ENCODE results near the gene PRR20E. TPM values are rescaled to one million over a fixed set of nuclear protein-coding genes. Genes with fewer than 3 reads are reported as not detected.
"Not testable (repeated sequence)": the region's sequence is repeated elsewhere in the genome, so short reads cannot be mapped to it uniquely, and the experiment has no call there.

Gene PRR20E
- not detected for total RNA-seq

DNA sequence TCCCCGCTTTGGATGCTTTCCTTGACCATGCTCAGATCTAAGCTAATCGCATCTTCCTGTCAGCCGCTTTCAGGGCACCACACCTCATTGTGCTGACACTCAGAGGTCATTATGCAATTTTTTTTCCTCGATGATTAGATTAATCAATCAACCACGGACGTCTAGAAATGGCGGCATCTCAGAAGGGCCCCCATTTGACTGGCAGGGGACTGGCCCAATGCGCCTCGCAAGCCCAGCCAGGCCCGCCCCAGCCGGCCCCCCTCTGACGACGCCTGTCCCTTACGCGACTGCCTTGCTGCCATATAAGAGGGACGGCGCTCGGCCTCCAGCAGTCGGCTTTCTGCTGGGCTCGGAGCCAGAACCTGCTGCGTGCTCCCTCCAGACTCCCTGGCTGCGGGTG is at the start of gene PRR20E:
PRR20E (plus strand) TSS at position 301 of the 400 bp plus-strand sequence. CDS start 387 bp downstream, outside the sequence.
- H3K27ac Mint-ChIP-seq; DNase-seq (ENCODE audit: low spot score in 2 of 2); ATAC-seq; H3K9me3 Mint-ChIP-seq; H3K36me3 Mint-ChIP-seq: not testable (repeated sequence)

DNA sequence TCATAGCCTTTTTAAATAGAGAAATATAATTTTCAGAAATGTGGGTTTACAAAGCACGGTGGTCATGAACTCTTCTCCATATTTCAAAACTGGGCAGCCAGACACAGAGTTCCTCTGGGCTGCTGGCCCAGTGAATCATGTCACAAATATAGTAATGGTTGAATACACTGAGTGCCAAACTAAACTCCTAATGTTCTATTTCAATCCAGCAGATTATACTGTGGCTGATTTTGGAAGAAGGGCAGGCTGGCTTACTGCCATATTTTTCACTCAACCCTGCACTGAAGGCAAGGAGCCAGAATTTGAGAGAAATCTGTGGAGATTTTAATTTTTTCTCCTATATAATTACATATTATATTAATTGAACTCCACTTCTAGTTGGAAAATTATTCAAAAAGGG is 43.3 kb upstream of the PRR20E start:
- peaks cover 2 to 5% of the 10 kb centered on the region in 2 donors for H3K9me3 Mint-ChIP-seq
- ATAC-seq (no peak), DNase-seq (ENCODE audit: low spot score in 2 of 2) (no peak)
- no peak overlapping the region for H3K27ac Mint-ChIP-seq
- H3K36me3 Mint-ChIP-seq, result no peaks in the 10 kb centered on the region

DNA sequence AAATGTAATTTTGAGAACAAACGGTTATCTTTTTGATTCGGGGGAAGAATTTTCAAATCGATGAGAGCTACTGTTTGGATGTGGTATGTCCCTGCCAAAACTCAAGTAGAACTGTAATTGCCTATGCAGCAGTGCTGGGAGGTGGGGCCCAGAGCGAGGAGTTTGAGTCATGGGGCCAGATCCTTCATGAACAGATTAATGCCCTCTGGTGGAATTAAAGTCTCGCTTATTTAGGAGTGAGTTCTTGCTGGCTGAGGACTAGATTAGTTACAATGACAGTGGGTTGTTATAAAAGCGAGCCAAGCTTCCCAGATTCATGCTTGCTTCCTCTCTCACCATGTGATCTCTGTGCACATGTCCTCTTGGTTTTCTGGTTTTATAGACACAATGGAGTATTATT is 38.1 kb upstream of the PRR20E start:
- no peak for ATAC-seq
- H3K36me3 Mint-ChIP-seq, result no peaks in the 10 kb centered on the region
- peaks cover 8 to 14% of the 10 kb centered on the region in 2 donors for H3K9me3 Mint-ChIP-seq
- H3K27ac Mint-ChIP-seq, result no peak overlapping the region
- DNase-seq (ENCODE audit: low spot score in 2 of 2), result no peak

DNA sequence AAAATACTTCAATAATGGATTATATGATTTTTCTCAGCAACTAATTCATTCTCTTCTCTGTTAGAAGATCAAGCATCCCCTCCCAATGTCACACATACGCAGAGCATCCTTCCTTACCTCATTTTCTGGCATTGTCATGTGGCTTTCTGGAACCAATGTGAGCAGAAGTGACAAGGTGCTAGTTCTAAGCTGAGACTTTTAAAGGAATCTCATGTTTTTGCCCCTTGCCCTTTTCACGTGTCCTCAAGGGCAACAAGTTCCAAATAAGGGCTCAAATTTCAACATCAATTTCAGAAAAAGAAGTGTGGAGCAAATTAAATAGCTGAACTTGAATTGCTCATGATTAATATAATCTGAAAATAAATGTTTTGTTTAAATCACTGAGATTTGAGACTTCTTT is 30.9 kb upstream of the PRR20E start:
- DNase-seq (ENCODE audit: low spot score in 2 of 2) (no peak), ATAC-seq (no peak)
- Mint-ChIP-seq H3K27ac (no peak overlapping the region), H3K36me3 (no peaks in the 10 kb centered on the region), H3K9me3 (peaks cover 9 to 11% of the 10 kb centered on the region in 2 donors)

DNA sequence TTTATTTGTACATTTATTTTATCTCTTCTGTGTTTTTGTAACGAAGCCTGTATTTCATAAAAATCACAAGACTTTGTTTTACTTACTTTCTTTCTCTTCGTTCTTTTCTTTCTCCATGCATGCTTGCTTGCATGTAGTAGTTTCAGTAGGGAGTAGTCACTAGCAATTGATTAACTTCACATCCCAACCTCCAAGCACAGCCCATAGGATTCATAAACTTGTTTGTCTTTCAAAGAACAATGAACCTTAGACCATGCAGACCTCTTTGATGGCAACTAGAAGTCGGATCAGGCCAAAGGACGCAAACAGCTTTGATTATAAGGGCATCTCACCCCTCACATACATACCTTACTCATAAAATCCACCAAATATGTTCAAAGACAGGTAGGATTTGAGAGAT is 29.4 kb upstream of the PRR20E start:
- peaks cover 4 to 5% of the 10 kb centered on the region in 2 donors for H3K9me3 Mint-ChIP-seq

DNA sequence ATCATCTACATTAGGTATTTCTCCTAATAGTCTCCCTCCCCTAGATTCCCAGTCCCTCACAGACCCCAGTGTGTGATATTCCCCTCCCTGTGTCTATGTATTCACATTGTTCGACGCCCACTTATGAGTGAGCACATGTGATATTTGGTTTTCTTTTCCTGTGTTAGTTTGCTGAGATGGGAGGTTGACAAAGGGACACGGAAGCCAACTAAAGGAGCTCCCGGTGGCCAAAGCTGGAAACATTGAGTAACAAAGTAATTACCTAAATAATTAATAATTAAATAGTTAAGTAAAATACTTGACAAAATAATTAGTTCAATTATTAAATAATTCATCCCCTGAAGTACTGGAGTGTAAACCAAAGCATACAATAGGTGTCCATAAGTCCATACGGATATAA is 28.0 kb upstream of the PRR20E start:
- DNase-seq (ENCODE audit: low spot score in 2 of 2), result no peak
- peaks cover 0 to 4% of the 10 kb centered on the region in 2 donors for H3K9me3 Mint-ChIP-seq
- no peak overlapping the region for H3K27ac Mint-ChIP-seq
- H3K36me3 Mint-ChIP-seq, result no peaks in the 10 kb centered on the region
- no peak for ATAC-seq

More for the DNA sequence above, 29.4 kb upstream of the PRR20E start:
- ATAC-seq, result no peak
- H3K36me3 Mint-ChIP-seq, result no peaks in the 10 kb centered on the region
- no peak for DNase-seq (ENCODE audit: low spot score in 2 of 2)
- H3K27ac Mint-ChIP-seq, result no peak overlapping the region

DNA sequence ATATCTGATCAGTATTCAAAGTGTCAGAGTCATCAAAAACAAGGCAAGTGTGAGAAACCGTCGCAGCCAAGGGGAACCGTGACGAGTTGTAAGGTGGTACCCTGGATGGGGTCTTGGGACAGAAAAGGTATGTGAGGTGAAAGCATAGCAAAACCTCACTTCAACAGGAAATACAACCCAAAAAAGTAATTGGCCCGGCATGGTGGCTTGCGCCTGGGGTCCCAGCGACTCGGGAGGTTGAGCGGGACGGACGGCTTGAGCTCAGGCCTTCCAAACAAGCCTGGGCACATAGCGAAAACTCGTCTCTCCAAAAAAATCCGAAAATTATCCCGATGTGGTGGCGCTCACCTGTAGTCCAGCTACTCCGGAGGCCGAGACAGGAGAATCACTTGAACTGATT is 27.2 kb upstream of the PRR20E start:
- not testable (repeated sequence) for ATAC-seq; DNase-seq (ENCODE audit: low spot score in 2 of 2); H3K36me3 Mint-ChIP-seq; H3K27ac Mint-ChIP-seq; H3K9me3 Mint-ChIP-seq

DNA sequence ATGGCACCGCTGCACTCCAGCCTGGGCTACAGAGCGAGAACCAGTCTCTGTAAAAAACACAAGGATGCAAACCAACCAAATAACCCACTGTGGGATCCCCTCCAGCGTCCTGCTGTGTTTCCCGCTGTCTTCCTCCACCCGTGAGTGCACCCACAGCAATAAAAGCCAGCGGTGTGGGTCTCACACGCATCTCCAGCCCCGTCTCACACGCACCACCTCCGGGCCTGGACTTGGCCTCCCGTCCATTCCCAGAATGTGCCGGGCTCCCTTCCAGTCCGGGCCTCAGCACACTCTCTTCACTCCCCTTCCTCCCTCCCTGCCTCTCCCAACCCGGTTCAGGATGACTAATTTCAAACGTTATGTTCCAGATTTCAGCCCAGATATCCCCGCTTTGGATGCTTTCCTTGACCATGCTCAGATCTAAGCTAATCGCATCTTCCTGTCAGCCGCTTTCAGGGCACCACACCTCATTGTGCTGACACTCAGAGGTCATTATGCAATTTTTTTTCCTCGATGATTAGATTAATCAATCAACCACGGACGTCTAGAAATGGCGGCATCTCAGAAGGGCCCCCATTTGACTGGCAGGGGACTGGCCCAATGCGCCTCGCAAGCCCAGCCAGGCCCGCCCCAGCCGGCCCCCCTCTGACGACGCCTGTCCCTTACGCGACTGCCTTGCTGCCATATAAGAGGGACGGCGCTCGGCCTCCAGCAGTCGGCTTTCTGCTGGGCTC is 26.6 kb upstream of the PRR20E start, which contains the start of gene PRR20A:
PRR20A (plus strand) TSS at position 684 of the 734 bp plus-strand sequence. CDS start 387 bp downstream, outside the sequence.
- DNase-seq (ENCODE audit: low spot score in 2 of 2); H3K9me3 Mint-ChIP-seq; H3K27ac Mint-ChIP-seq: not testable (repeated sequence)

DNA sequence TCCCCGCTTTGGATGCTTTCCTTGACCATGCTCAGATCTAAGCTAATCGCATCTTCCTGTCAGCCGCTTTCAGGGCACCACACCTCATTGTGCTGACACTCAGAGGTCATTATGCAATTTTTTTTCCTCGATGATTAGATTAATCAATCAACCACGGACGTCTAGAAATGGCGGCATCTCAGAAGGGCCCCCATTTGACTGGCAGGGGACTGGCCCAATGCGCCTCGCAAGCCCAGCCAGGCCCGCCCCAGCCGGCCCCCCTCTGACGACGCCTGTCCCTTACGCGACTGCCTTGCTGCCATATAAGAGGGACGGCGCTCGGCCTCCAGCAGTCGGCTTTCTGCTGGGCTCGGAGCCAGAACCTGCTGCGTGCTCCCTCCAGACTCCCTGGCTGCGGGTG is 19.8 kb upstream of the PRR20E start, which contains the start of gene PRR20B:
PRR20B (plus strand) TSS at position 301 of the 400 bp plus-strand sequence. CDS start 387 bp downstream, outside the sequence.
- H3K9me3 Mint-ChIP-seq; ATAC-seq; DNase-seq (ENCODE audit: low spot score in 2 of 2); H3K36me3 Mint-ChIP-seq; H3K27ac Mint-ChIP-seq: not testable (repeated sequence)

More for the DNA sequence above, 26.6 kb upstream of the PRR20E start, which contains the start of gene PRR20A:
- ATAC-seq, H3K36me3 Mint-ChIP-seq: not testable (repeated sequence)

DNA sequence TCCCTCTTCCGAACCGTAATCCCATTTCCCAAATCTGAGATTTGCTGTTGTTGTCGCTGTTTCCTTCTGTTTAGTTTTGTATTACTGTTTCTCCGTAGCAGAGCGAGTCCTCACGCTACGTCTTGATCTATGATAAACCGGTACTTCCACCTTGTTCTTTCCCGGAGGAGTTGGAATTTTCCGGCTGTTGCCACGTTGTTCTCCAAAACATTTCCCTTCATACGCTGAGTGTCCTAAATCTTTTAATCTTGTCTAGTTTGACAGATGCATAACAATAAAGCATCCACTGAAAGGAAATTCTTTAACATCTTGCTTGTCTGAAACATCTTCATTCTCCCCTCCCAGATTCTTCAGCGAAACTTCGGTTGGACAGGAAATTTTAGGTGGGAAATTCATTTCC is 18.9 kb upstream of the PRR20E start:
- H3K36me3 Mint-ChIP-seq, H3K9me3 Mint-ChIP-seq, ATAC-seq: not testable (repeated sequence)

DNA sequence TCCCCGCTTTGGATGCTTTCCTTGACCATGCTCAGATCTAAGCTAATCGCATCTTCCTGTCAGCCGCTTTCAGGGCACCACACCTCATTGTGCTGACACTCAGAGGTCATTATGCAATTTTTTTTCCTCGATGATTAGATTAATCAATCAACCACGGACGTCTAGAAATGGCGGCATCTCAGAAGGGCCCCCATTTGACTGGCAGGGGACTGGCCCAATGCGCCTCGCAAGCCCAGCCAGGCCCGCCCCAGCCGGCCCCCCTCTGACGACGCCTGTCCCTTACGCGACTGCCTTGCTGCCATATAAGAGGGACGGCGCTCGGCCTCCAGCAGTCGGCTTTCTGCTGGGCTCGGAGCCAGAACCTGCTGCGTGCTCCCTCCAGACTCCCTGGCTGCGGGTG is 13.2 kb upstream of the PRR20E start, which contains the start of gene PRR20C:
PRR20C (plus strand) TSS at position 301 of the 400 bp plus-strand sequence. CDS start 387 bp downstream, outside the sequence.
- ATAC-seq; DNase-seq (ENCODE audit: low spot score in 2 of 2); H3K9me3 Mint-ChIP-seq; H3K27ac Mint-ChIP-seq; H3K36me3 Mint-ChIP-seq: not testable (repeated sequence)

More for the DNA sequence above, 18.9 kb upstream of the PRR20E start:
- DNase-seq (ENCODE audit: low spot score in 2 of 2); H3K27ac Mint-ChIP-seq: not testable (repeated sequence)

DNA sequence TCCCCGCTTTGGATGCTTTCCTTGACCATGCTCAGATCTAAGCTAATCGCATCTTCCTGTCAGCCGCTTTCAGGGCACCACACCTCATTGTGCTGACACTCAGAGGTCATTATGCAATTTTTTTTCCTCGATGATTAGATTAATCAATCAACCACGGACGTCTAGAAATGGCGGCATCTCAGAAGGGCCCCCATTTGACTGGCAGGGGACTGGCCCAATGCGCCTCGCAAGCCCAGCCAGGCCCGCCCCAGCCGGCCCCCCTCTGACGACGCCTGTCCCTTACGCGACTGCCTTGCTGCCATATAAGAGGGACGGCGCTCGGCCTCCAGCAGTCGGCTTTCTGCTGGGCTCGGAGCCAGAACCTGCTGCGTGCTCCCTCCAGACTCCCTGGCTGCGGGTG is 6.7 kb upstream of the PRR20E start, which contains the start of gene PRR20D:
PRR20D (plus strand) TSS at position 301 of the 400 bp plus-strand sequence. CDS start 387 bp downstream, outside the sequence.
- not testable (repeated sequence) for H3K36me3 Mint-ChIP-seq; ATAC-seq; H3K9me3 Mint-ChIP-seq; H3K27ac Mint-ChIP-seq; DNase-seq (ENCODE audit: low spot score in 2 of 2)

DNA sequence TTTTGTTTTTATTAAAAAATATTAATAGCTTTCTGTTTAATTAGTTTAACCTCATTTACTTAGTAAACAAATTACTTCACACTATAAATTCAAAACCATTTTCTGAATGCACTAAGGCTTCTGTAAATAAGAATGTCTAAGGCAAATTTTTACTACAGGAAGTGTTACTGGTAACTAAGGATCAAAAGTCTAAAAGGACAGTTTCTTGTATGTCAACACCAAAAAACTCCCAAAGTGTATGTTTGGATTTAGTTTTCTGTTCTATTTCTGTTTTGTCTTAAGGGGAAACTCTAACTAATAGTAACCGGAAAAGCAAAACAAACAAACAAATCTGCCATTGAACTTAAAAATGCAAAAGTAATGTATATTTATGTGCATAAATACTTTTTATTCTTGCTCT is 24.7 kb downstream of the PRR20E start:
- no peak for ATAC-seq
- no peak for DNase-seq (ENCODE audit: low spot score in 2 of 2)
- Mint-ChIP-seq H3K36me3 (no peaks in the 10 kb centered on the region), H3K27ac (no peak overlapping the region), H3K9me3 (peaks cover 0 to 3% of the 10 kb centered on the region in 2 donors)

DNA sequence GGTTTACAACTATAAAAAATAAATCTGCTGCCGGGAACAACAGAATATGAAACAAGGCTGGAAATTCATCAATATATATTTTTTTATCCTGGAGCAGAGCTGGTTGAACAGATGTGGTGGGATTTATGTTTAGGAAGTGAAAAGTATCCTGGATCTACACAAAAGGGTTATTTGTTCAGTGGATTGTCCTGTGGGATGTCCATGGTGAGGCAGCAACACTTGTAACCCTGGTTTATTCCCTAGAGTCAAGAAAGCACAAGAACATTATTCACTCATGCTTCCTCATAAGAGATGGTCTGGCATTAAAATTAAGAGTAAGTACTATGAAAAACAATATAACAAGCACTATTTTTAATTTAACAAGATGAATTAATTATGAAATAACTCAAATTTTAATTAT is 46.0 kb downstream of the PRR20E start:
- Mint-ChIP-seq H3K27ac (no peak overlapping the region), H3K36me3 (peaks cover 0 to 4% of the 10 kb centered on the region in 2 donors), H3K9me3 (peaks cover 2 to 13% of the 10 kb centered on the region in 2 donors)
- DNase-seq (ENCODE audit: low spot score in 2 of 2) (no peak), ATAC-seq (no peak)

Measured in activated naive CD4-positive, alpha-beta T cell treated with anti-CD3 and anti-CD28 coated beads, Interleukin-2, amount 50 U/mL, for 72 hours (primary cell).